GM18868 (cell line): ENCODE data around the gene CRIM1.
"Not testable (repeated sequence)": the region's sequence is repeated elsewhere in the genome, so short reads cannot be mapped to it uniquely, and the experiment has no call there.

Experiments
- ATAC-seq: cut with Tn5 transposase; IDR thresholded peaks from one replicate; pipeline ENCODE4 v1.9.1; 2021; ENCODE audit warnings: mild to moderate bottlenecking, moderate library complexity; ENCODE audit not compliant: unreplicated experiment

CRIM1 gene, protein sequence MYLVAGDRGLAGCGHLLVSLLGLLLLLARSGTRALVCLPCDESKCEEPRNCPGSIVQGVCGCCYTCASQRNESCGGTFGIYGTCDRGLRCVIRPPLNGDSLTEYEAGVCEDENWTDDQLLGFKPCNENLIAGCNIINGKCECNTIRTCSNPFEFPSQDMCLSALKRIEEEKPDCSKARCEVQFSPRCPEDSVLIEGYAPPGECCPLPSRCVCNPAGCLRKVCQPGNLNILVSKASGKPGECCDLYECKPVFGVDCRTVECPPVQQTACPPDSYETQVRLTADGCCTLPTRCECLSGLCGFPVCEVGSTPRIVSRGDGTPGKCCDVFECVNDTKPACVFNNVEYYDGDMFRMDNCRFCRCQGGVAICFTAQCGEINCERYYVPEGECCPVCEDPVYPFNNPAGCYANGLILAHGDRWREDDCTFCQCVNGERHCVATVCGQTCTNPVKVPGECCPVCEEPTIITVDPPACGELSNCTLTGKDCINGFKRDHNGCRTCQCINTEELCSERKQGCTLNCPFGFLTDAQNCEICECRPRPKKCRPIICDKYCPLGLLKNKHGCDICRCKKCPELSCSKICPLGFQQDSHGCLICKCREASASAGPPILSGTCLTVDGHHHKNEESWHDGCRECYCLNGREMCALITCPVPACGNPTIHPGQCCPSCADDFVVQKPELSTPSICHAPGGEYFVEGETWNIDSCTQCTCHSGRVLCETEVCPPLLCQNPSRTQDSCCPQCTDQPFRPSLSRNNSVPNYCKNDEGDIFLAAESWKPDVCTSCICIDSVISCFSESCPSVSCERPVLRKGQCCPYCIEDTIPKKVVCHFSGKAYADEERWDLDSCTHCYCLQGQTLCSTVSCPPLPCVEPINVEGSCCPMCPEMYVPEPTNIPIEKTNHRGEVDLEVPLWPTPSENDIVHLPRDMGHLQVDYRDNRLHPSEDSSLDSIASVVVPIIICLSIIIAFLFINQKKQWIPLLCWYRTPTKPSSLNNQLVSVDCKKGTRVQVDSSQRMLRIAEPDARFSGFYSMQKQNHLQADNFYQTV

DNA sequence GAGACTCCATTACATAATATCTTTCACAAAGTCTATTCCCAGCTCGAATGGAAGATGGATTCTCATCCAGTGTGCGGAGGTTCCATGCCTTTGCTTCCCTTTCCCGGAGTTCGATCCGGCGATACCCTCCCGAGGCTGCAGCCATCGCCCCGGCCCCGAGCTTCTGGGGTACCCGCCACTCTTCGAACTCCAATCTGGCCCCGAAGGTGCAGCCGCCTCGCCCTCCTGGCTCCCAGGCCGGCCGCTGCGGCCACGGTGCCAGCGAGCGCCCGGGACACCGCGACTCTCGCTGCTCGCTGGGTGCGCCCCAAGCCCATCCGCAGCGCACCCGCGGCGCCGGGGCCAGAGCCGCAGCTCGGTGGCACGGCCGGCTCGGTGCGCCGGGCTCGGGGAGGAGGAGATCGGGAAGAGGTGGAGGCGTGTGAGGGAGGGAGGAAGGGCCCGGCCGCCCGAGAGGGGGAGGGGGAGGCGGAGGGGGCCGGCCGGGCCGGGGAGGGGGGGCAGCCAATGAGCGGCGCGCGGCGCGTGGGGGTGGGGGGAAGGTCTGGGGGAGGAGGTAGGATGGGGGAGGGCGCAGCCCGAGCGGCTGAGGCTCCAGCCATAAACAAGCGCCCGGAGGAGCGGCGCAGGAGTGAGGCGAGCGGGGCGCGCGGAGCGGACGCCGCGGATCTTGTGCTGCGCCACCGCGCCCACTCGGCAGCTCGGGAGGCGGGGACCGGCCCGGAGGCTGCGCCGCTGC, at the start of gene CRIM1:
TSS of gene CRIM1 (plus strand) at position 628 of the 739 bp plus-strand sequence. CDS start 515 bp downstream, outside the sequence.
- ATAC-seq = peak; percentile 46

DNA sequence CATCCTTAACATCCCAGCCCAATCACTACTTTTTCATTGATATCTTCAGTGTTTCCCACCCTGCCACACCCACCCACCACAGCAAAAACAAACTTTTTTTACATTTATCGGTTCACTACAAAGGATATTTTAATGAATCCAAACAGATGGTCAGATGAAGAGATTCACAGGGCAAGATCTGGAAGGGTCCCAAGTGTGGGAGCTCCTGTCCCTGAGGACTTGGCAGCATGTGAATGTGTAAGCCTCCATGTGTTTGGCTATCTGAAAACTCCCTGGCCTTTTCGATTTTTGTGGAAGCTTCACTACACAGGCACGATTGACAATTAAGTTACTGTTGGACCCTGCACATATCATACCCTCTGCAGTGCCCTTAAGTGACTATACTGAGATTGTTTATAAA, 48.1 kb upstream of the CRIM1 start:
- no peak for ATAC-seq

DNA sequence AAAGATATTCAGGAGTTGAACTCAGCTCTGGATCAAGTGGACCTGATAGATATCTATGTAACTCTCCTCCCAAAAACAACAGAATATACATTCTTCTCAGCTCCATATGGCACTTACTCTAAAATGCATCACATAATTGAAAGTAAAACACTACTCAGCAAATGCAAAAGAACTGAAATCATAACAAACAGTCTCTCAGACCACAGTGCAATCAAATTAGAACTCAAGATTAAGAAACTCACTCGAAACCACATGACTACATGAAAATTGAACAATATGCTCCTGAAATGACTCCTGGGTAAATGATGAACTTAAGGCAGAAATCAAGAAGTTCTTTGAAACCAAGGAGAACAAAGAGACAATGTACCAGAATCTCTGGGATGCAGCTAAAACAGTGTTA, 45.1 kb upstream of the CRIM1 start:
- not testable (repeated sequence) for ATAC-seq

DNA sequence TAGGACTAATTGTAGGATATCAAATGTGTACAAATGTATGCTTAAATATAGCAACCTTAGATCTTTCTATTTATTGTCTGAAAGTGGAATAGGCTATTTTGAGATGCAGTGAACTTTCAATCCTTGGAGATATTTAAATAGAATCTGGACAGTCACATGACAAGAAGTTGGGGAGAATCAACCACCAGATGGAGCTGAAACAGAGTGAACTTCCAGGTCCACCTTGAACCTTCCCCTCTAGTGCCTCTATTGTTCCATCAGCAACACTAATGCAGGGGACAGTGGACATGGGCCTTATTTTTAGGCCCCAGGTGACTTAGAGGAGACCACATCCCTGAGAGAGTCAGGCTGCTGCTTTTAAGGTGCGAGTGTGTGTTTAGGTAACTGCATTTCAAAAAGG, 37.0 kb upstream of the CRIM1 start:
- no peak for ATAC-seq

DNA sequence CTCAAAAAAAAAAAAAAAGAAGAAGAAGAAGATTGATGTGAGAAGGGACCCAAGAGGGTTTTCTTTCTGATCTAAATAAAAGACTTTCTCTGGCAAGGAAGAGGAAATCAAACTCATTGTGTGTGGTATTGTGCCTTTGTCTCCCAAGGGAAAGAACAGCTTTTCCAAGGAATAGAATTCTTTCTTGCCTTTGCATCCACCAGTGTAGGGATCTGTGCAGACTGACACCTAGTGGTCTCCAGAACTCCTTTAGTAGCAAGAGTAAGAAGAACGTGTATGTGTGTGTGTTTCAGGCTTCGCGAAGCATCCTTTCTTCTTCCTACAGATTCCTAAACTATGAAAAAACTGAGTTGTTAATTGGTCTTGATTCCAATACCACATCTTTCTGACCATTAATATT, 33.5 kb upstream of the CRIM1 start:
- ATAC-seq = no peak

DNA sequence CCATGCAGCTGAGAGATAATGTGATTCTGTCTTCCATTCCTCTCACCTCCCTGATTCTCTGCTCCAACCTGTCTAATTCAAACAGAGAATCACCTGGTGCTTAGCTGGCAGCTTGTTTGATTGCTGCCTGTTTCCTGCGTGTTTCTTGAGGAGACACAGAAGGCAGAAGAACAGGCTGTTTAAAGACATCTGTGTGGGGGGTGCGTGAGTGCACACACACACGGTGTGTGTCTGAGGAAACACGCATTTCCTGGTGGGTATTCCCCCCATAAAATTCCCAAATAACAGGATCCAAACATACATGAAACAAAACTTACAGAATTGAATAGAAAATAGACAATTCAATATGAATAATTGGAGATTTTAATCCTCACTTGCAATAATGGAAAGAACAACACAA, 29.3 kb upstream of the CRIM1 start:
- no peak for ATAC-seq

DNA sequence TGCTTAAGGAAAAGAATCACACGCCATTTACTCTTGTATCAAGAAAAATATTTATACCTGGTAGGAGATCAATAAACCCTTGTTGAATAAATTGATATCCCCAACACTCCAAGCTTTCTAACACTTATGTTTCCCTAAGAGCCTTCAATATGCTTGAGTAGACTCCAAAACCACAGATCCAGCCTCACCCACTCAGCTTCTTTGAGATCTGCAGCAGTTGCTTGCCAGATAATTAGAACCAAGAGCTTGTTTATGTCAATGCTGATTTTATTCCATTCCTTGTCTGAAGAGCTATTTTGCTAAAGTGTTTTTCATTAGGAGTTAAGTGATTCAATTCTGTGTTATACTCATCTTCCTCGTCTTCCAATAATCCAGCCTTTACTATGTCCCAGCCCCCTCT, 26.3 kb upstream of the CRIM1 start:
- ATAC-seq = no peak

DNA sequence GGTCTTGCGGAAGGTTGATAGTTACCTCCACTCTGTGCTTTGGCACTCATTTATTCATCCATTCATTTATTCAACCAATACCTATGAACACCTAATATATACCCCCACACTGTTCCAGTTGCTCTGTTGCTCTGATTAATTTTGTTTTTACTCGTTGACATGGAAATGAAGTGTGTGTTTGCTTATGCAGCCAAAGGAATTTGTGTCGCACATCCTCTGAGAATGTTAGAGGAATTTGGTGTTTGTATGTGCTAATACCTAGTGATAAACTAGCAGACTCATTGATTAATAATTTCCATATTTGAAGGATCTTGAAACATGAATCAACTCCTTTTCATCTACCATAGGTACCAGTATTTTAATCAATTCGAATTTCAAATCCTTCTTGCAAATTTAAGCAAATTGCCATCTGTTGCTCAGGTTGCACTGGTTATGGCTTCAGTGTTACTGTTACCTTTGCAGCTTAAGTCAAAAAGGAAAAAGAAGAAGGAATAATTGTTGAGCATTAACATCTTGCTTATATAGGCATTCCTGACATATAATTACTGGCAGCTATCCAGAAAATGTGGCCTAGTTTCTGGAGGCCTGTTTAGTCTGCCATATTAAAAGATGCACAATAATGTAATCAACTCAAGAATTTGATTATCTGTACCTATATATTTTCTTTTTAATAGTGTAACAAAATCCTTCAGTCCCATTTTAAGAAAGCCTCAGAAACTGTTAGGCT, 25.7 kb upstream of the CRIM1 start:
- ATAC-seq = no peak

DNA sequence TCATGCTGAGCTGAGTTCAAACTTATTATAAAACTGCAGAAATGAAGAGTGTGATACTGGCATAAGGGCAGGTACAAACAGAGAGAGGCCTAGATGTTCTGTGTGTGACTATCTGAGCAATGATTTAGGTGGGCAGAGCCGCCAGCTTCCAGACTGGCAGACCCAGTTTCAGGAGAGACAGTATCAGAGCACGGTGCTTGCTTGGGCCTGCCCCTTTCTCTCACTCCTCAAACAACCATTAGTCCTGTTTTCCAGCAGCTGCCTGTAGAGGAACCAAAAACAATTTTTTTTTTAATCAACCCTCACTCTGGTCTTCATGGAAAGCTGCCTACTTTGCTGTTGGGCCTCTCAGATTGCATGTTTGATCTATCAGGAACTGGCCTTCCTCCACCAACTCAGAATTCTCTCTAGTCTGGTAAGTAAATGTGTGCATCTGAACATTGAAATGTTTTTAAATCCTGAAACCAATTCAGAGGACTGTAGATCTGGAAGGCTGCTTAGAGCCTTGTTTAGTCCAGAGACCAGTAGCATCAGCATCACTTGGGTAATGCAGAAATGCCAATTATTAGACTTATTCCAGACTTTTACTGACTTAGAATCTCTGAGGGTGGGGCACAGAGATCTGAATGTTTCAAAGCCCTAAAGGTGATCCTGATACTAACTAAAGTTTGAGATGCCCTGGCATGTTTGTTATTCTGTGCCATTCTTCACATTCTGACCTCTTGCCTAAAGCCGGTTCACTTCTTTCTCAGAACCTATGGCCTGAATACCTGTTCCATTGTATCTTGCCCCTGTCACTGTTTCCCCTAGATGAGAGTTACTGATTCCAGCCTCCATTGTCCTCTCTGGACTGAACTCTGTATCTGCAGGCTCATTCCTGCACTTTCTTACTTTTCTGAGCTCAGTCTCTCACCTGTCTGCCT, 24.8 kb upstream of the CRIM1 start:
- no peak for ATAC-seq

DNA sequence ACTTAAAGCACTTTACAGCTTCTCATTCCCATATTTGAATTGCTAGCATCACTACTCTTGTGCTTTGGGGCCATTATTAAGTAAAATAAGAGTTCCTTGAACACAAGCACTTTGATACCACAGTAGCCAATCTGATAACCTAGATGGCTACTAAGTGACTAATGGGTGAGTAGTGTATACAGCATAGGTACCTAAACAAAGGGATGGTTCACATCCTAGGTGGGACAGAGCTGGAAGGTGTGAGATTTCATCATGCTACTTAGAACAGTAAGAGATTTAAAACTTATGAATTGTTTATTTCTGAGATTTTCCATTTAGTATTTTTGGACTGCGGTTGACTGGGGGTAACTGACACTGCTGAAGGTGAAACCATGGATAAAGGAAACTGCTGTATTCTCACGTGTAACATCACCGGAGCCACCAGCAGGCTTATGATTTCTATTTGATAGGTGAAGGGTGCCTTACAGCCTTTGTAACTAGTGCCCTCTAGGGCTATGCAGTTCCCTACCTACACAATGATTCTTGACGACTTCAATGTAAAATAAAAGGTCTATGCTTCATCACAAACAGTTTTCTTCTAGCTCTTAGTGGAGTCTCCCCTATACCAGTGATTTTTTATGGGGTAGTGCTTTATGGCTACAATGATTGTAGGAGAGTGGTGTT, 22.1 kb upstream of the CRIM1 start:
- peak; percentile 51 for ATAC-seq

DNA sequence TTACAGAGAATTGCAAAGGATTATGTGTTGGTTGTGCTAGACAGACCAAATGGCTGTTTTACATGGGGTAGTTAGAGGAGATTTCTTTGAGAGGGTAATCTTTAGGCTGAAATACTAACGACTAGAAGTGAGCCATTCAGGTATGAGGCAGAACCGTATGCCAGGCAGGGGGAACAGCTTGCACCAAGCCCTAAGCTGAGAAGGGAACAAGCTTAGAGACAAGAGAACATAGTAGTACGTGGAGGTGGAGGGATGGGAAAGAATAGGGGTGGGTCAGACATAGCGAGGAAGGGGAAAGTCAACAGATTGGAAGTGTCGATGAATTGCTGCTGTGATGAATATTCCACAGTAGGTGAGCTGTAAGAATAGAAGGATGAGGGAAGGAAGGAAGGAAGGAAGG, 20.0 kb upstream of the CRIM1 start:
- no peak for ATAC-seq

DNA sequence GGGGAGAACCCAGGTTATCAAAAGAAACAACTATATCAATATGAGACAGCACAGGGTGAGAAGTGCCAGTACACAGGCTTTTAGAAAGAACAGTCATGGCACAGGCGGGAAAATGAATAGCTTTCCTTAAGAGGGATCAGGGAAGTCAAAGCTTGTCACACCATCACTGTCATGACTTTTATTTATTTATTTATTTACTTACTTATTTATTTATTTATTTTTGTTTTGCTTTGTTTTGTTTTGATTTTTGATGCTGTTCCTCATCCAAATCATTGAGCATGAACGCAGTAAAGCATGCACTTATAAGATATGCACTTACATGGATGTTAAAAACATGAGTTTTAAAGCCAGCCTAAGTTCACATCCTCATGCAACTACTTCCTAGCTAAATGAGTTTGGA, 19.3 kb upstream of the CRIM1 start:
- ATAC-seq = no peak

DNA sequence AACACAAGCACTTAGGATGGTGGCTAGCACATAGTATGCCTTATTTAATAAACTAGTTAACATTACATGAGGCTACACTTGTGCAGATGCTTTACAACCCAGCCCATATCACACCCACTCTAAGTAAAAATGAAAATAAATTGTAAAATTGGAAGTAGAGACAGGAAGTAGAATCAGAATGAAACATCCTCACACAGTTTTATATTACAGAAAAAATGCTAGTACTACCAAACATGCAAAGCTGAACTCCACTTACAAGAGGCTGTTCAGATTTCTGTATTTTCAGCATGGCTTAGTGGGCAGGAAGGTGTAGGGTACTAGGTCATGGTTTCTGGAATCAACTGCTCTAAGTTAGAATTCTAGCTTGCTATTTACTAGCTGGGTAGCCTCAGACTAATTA, 18.2 kb upstream of the CRIM1 start:
- ATAC-seq = no peak

DNA sequence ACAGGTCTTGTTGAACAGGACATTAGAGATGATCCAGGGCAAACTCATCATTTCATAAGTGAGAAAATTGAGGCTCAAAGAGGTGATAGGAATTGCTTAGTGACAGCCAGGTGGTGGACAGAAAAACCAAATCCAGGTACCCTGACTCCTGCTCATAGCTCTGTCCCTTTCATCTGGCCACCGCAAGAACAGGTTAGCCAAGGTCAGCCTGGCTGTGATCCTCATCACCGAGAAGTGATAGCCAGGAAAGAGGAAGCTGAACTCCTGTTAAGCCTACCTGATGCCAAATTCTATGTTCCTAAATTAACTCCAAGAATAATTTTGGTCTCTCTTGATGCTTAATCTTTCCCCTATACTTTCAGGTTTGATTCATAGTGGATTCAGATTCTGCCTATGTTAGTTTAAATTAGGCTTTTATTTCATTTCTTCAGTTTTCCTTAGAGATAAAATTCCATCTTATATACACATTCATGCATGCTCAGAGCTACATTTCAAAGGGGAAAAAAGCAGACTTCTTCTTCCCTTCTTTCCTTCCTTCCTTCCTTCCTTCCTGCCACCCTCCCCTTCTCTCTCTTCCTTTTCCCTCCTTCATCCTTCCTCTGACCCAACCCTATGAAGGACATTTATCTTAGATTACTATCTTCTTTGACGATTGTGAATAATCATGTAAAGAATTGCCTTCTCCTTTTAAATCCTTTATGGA, 17.3 kb upstream of the CRIM1 start:
- no peak for ATAC-seq

DNA sequence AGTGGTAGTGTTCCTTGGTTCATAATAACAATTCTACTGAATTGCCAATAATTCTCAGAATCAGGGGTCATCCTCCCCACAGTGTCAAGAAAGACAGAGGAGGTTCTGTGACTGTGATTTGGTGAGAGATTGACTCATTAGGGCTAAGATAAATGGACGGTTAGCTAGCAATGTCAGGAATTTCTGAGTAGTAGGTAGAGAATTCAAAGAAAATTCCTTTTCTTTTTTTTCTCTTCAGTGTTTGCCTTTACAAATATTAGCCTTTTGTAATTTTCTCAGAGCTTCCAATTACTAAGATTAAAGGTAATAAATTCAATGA, 16.8 kb upstream of the CRIM1 start:
- ATAC-seq = no peak

DNA sequence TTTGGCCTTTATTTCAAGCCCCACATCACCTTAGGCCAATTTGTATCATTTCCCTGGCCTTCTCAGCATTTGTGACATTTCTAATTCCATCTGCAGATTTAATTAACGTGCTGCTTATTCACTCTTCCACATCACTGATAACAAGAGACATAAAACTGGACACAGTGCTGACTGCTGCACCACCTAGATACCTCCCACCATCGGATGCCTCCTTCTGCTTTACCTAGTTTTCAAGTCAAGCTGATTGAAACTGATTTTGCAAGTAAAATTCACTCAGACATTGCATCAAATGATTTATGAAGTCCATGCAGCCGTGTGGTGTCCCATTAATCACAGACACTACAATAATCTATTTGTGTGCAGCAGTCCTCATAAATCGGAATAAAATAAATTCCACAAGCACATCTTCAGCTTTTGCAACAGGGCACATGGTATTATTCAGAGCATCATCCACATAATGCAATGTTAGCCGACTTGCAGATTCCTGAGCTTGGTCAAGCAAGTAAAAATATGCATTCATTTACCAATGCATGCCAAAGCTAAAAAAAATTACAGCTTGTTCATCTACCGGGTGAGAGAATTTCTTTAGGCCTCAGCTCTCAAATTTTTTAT, 15.9 kb upstream of the CRIM1 start:
- ATAC-seq = no peak

DNA sequence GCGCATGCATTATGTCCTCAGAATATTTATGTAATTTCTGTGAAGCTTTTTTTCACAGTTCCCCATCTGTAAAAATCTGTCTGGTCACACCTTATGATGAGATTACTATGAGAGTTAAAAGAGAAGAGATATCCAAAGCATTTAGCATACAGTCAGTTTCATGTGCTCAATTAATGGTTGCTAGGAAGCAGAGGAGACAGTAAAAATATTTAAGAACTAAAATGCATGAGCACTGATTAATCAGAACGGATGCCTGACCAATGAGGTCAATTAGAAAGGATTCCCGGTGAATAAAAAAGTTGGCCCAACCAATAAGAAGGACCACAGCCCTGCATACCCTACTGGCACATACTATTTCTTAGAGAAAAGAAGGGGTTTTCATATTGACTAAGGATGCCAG, 12.0 kb upstream of the CRIM1 start:
- no peak for ATAC-seq

DNA sequence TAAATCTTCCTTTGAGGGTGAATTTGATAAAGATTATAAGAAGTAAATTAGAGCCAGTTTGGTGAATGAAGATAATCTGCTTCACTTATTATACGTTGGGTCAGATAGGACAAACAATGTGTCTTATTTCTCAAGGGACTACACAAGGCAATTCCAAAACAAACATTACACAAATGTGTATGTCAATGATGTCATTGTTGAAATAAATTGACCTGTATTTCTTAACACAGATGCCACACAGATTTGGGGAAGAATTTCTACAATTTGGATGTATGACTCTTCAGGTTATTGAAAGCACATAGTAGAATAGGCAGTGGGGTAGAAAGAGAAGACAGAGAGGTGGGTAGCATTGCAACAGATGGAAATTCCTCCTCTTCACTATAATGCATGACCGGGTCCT, 6.9 kb upstream of the CRIM1 start:
- ATAC-seq = no peak
